Transverse colon (tissue), 3 donors: Measurements from ENCODE around the gene JMJD1C.

Source experiments
- CTCF ChIP-seq, 5 experiments: fragments of 200-600 bp in 3 of 5; fragments of 450-650 bp in 2 of 5; sonication (generic) in 3 of 5; IDR thresholded peaks; 1 replicate in 2 of 5; 2 replicates in 3 of 5; pipeline ENCODE4 v1.5.1; 2016 to 2017; ENCODE audit warnings: antibody characterized with exemption in 5 of 5, inconsistent platforms in 3 of 5, mild to moderate bottlenecking in 2 of 5, moderate library complexity in 1 of 5
- EP300 ChIP-seq: sonication (generic); formaldehyde crosslinking; IDR thresholded peaks from one replicate; pipeline ENCODE4 v1.6.1; 2017; ENCODE audit warnings: antibody characterized with exemption, low read depth

DNA sequence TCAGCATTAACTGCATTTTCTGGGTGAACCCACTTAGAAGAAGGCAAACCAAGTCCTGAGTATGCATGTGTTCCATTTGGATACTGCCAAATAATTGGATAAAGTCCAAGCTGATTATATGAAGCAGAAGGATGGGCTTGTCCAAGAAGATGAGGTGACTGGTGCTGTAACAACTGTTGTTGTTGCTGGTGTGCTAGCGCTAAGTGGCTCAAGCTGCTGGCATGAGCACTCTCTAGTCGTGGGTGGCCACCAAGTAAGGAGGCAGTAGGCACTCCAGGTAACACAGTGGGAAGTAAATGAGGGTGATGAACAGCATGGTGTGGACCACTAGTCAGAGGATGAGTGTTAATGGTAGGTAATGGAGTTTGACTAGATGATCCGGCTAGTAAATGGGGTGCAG is 252.3 kb downstream of the JMJD1C start:
- no peak for TF ChIP-seq CTCF (IDR thresholded peaks at IDR 0.05)
- TF ChIP-seq EP300, result no peak
